Testis (tissue), 2 donors: ENCODE data around the gene TMEM61.

Experiments used
- CTCF ChIP-seq, 3 experiments: fragments of 450-650 bp in 2 of 3; fragments of 200-600 bp in 1 of 3; sonication (generic) in 1 of 3; IDR thresholded peaks; one replicate each; pipeline ENCODE4 v1.5.1; 2016 to 2019; ENCODE audit warnings: antibody characterized with exemption in 3 of 3, mild to moderate bottlenecking in 2 of 3, moderate library complexity in 1 of 3
- POLR2A ChIP-seq: fragments of 450-650 bp; IDR thresholded peaks from one replicate; pipeline ENCODE4 v1.6.1; 2017; ENCODE audit warnings: antibody characterized with exemption, mild to moderate bottlenecking, moderate library complexity

- TF ChIP-seq CTCF (IDR thresholded peaks at IDR 0.05) (peak; percentile 63 to 82 (median 63)), POLR2A (no peak)
Measured at GRCh38 chr1:54944610-54945392, 35.6 kb upstream of the TMEM61 start.
